ENCODE measurements around the gene B4GALT6.
A peak's percentile ranks its signal among the peaks of the same experiment; 100 is the strongest.

Gene B4GALT6

GRCh38 chr18:31694297-31694696 lies 9.9 kb upstream of the B4GALT6 start:
- DNase-seq (ENCODE audit: extremely low spot score, insufficient read length, low read depth) (no peak), FAIRE-seq (no peak)

- DNase-seq (ENCODE audit: extremely low spot score, insufficient read length, low read depth) (no peak), FAIRE-seq (no peak)
Measured at GRCh38 chr18:31688606-31689005, 4.2 kb upstream of the B4GALT6 start.

GRCh38 chr18:31686986-31687928 lies 2.9 kb upstream of the B4GALT6 start:
- peak; percentile 52 for FAIRE-seq
- no peak for DNase-seq (ENCODE audit: extremely low spot score, insufficient read length, low read depth)

- DNase-seq (ENCODE audit: extremely low spot score, insufficient read length, low read depth) (no peak), FAIRE-seq (no peak)
Measured at GRCh38 chr18:31686572-31686971, 2.2 kb upstream of the B4GALT6 start.

- DNase-seq (ENCODE audit: extremely low spot score, insufficient read length, low read depth) (peak; percentile 58), FAIRE-seq (peak; percentile 88)
Measured at GRCh38 chr18:31685097-31686082, 1.0 kb upstream of the B4GALT6 start.

- DNase-seq (ENCODE audit: extremely low spot score, insufficient read length, low read depth), result no peak
- FAIRE-seq, result no peak
Measured at GRCh38 chr18:31683968-31684278, 458 bp downstream of the B4GALT6 start.

GRCh38 chr18:31683106-31683505 lies 1.3 kb downstream of the B4GALT6 start:
- DNase-seq (ENCODE audit: extremely low spot score, insufficient read length, low read depth), result no peak
- peak; percentile 15 for FAIRE-seq

- no peak for DNase-seq (ENCODE audit: extremely low spot score, insufficient read length, low read depth)
- peak; percentile 69 for FAIRE-seq
Measured at GRCh38 chr18:31680831-31681568, 3.4 kb downstream of the B4GALT6 start.

- no peak for FAIRE-seq
Measured at GRCh38 chr18:31680433-31680811, 4.0 kb downstream of the B4GALT6 start.

GRCh38 chr18:31679791-31680432 lies 4.5 kb downstream of the B4GALT6 start:
- FAIRE-seq (no peak), DNase-seq (ENCODE audit: extremely low spot score, insufficient read length, low read depth) (no peak)

More at GRCh38 chr18:31680433-31680811, 4.0 kb downstream of the B4GALT6 start:
- no peak for DNase-seq (ENCODE audit: extremely low spot score, insufficient read length, low read depth)

- no peak for FAIRE-seq
- no peak for DNase-seq (ENCODE audit: extremely low spot score, insufficient read length, low read depth)
Measured at GRCh38 chr18:31679133-31679742, 5.1 kb downstream of the B4GALT6 start.

GRCh38 chr18:31678425-31678824 lies 6.0 kb downstream of the B4GALT6 start:
- DNase-seq (ENCODE audit: extremely low spot score, insufficient read length, low read depth) (no peak), FAIRE-seq (no peak)

- peak; percentile 38 for FAIRE-seq
Measured at GRCh38 chr18:31677592-31677991, 6.8 kb downstream of the B4GALT6 start.

GRCh38 chr18:31675404-31675803 lies 9.0 kb downstream of the B4GALT6 start:
- no peak for FAIRE-seq
- no peak for DNase-seq (ENCODE audit: extremely low spot score, insufficient read length, low read depth)

More at GRCh38 chr18:31677592-31677991, 6.8 kb downstream of the B4GALT6 start:
- DNase-seq (ENCODE audit: extremely low spot score, insufficient read length, low read depth), result no peak

GRCh38 chr18:31672628-31673135 lies 11.7 kb downstream of the B4GALT6 start:
- FAIRE-seq (peak; percentile 36), DNase-seq (ENCODE audit: extremely low spot score, insufficient read length, low read depth) (no peak)

- FAIRE-seq, result no peak
- DNase-seq (ENCODE audit: extremely low spot score, insufficient read length, low read depth), result no peak
Measured at GRCh38 chr18:31671951-31672350, 12.4 kb downstream of the B4GALT6 start.

- DNase-seq (ENCODE audit: extremely low spot score, insufficient read length, low read depth) (no peak), FAIRE-seq (no peak)
Measured at GRCh38 chr18:31669541-31669940, 14.8 kb downstream of the B4GALT6 start.

- FAIRE-seq (peak; percentile 24), DNase-seq (ENCODE audit: extremely low spot score, insufficient read length, low read depth) (no peak)
Measured at GRCh38 chr18:31667185-31667584, 17.2 kb downstream of the B4GALT6 start.

- DNase-seq (ENCODE audit: extremely low spot score, insufficient read length, low read depth), result no peak
- FAIRE-seq, result peak; percentile 24
Measured at GRCh38 chr18:31666055-31666454, 18.3 kb downstream of the B4GALT6 start.
